AG04450 (cell line): Measurements from ENCODE around the gene CRYL1. TPM values are rescaled to one million over a fixed set of nuclear protein-coding genes. Genes with fewer than 3 reads are reported as not detected.

ENCODE experiments used
- CTCF ChIA-PET: fragments of 300-600, 350-600 bp; formaldehyde crosslinking; extraction: SDS; loops from one replicate; lab custom pipeline; 2022; ENCODE audit warnings: antibody characterized with exemption, inconsistent platforms; lab: Charles Lee
- POLR2A ChIA-PET: fragments of 350-600 bp; formaldehyde crosslinking; extraction: SDS; loops from one replicate; lab custom pipeline; 2021; ENCODE audit warnings: antibody characterized with exemption, inconsistent platforms; lab: Yijun Ruan, JAX
- DNase-seq: peaks from one replicate; pipeline ENCODE4 v3.0.0-alpha.2; 2011; ENCODE audit warnings: low read depth, low spot score
- H3K27ac ChIP-seq: one replicate; pipeline ENCODE4 v1.5.1; 2012; ENCODE audit warnings: low read depth, low read length, control low read depth
- H3K27me3 ChIP-seq: one replicate; pipeline ENCODE4 v1.6.0; 2012; ENCODE audit warnings: low read length; ENCODE audit not compliant: control insufficient read depth, insufficient read depth
- H3K4me3 ChIP-seq: 2 replicates; pipeline ENCODE4 v1.5.1; 2011; ENCODE audit warnings: mild to moderate bottlenecking, low read depth, low read length, control low read depth
- H3K9me3 ChIP-seq: 2 replicates; pipeline ENCODE4 v1.5.1; 2012; ENCODE audit warnings: low read length; ENCODE audit not compliant: control insufficient read depth, insufficient read depth
- polyA plus RNA-seq: library from polyadenylated mRNA; depleted of rRNA; stranded (reverse); fragments of >200 nt; gene quantifications from 2 replicates; pipeline ENCODE4 v1.2.3, GENCODE V29; 2011
- TF ChIP-seq, protein P1 (sequence below): IDR thresholded peaks from 2 replicates; pipeline ENCODE4 v1.5.1; 2011; ENCODE audit warnings: low read depth, low read length, control low read depth, inconsistent platforms

Gene CRYL1
- polyA plus RNA-seq, 1 experiment = 21.6 TPM

DNA sequence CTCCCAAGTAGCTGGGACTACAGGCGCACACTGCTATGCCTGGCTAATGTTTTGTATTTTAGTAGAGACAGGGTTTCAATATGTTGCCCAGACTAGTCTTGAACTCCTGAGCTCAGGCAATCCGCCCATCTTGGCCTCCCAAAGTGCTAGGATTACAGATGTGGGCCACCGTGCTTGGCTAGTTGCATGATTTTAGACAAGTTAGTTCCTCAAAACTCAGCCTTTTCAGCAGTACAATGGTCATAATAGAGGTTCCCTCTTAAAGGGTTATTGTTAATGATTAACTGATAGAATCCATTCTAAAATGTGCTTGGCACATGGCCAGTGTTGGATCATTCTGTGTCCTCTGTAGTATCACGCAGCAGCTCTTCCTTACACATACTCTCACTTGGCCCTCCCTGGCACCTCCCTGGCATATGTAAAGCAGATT lies 21.8 kb upstream of the CRYL1 start:
- DNase-seq = no peak
- TF ChIP-seq, protein P1, sequence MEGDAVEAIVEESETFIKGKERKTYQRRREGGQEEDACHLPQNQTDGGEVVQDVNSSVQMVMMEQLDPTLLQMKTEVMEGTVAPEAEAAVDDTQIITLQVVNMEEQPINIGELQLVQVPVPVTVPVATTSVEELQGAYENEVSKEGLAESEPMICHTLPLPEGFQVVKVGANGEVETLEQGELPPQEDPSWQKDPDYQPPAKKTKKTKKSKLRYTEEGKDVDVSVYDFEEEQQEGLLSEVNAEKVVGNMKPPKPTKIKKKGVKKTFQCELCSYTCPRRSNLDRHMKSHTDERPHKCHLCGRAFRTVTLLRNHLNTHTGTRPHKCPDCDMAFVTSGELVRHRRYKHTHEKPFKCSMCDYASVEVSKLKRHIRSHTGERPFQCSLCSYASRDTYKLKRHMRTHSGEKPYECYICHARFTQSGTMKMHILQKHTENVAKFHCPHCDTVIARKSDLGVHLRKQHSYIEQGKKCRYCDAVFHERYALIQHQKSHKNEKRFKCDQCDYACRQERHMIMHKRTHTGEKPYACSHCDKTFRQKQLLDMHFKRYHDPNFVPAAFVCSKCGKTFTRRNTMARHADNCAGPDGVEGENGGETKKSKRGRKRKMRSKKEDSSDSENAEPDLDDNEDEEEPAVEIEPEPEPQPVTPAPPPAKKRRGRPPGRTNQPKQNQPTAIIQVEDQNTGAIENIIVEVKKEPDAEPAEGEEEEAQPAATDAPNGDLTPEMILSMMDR = no peak
- Histone ChIP-seq H3K27me3 (no peaks in the 10 kb centered on the region), H3K4me3 (no peak overlapping the region), H3K9me3 (no peaks in the 10 kb centered on the region), H3K27ac (no peak overlapping the region)
- ChIA-PET CTCF (no interaction called here), POLR2A (no interaction called here)

DNA sequence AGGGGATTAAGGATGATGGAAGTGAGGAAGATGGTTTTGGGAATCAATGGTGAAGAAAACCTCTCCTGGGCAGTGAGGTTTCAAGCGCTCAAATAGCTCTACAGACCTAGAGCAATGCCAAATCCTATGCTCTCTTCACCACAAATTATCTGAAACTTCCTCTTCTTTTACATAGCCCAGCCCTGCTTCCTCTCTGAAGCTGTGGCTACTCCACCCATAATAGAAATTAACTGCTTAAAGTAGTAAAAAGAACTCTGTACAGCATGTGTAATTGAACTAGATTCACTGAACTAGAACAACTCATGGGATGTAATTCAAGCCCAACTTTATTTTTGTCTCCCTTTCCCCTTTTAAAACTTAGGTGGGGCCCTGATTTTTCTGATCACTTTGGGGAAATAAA lies 20.9 kb upstream of the CRYL1 start:
- ChIA-PET CTCF (no interaction called here), POLR2A (no interaction called here)
- H3K27me3 ChIP-seq = no peaks in the 10 kb centered on the region
- H3K9me3 ChIP-seq = no peaks in the 10 kb centered on the region
- H3K27ac ChIP-seq = no peak overlapping the region
- H3K4me3 ChIP-seq = no peak overlapping the region
- TF ChIP-seq, protein P1 = no peak
- no peak for DNase-seq

DNA sequence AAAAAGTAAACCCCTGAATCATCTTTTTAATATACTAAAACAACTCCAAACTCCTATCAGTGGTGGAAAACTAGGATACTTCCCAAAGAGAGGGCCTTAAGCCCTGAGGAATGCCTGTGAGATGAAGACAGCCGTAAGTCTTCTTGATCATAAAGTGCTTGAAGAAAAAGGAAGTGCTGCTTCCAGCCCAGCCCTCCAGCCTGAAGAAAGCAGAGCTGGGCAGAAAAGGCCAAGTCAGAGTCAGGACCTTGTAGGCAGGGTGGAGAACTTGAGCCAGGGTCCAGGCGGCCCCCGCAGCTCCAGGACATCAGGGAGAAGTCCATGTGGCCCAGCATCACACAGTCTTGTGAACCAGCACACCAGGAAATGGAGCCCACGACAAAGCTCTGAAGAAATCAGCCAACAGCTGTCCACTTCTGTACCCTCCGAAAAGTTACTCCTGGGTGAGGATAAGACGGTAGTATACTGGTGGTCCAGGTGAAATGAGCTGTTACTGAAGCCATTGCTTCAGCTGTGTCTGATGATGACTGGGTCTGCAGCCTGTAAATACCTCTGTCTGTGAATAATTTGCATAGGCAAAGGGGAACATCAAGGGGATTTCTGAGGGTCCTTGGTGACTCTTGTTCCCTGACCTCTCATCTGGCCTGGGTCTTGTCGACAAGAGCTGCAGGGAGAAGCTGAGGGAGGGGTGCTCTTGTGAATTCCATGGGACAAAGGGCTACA lies 18.7 kb upstream of the CRYL1 start:
- POLR2A ChIA-PET = no interaction called here
- CTCF ChIA-PET = no interaction called here
- TF ChIP-seq, protein P1 = no peak

DNA sequence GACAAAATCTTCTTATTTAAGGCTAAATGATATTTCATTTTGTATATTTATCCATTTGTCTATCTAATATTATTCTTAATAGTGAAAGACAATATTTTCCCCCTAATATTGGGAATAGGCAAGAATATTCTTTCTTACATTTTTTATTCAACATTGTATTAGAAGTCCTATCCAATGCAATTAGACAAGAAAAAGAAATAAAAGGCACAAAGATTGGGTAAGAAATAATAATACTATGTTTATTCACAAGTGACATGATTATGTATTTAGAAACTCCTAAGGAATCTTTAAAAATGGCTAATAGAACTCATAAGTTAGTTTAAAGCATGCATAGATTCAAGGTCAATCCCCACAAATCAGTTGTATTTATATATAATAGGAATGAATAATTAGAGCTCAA lies 11.3 kb upstream of the CRYL1 start:
- Histone ChIP-seq H3K27me3 (no peaks in the 10 kb centered on the region), H3K9me3 (no peaks in the 10 kb centered on the region), H3K4me3 (no peak overlapping the region), H3K27ac (no peak overlapping the region)
- TF ChIP-seq, protein P1 = no peak
- CTCF ChIA-PET = no interaction called here
- no peak for DNase-seq
- POLR2A ChIA-PET = no interaction called here

More for the DNA sequence above, 18.7 kb upstream of the CRYL1 start:
- no peak overlapping the region for H3K4me3 ChIP-seq
- H3K9me3 ChIP-seq = no peaks in the 10 kb centered on the region
- H3K27me3 ChIP-seq = no peaks in the 10 kb centered on the region
- DNase-seq = no peak
- H3K27ac ChIP-seq = no peak overlapping the region

DNA sequence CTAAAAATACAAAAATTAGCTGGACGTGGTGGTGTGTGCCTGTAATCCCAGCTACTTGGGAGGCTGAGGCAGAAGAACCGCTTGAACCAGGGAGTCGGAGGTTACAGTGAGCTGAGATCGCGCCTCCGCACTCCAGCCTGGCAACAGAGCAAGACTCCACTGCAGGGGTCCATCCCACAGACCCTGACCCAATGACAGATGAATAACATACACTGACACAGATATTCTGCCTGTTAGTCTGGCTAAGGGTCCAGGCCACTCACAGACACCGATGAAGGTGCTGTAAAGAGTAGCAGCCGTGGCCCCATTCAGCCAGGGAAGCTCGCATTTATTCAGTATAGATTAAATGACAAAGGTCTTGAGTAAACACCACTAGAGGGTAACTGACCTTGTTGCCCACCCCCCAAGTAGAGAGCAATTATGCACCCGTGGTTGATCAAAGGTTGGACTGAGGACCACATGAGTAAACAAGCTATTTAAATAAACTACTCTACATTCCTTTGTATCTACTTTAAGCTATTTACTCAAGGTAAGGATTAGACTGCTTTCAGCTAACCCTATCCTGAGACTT lies 8.5 kb upstream of the CRYL1 start:
- no peak for DNase-seq
- Histone ChIP-seq H3K4me3 (no peak overlapping the region), H3K27ac (no peak overlapping the region), H3K9me3 (no peaks in the 10 kb centered on the region), H3K27me3 (no peaks in the 10 kb centered on the region)
- CTCF ChIA-PET = interaction anchor here (0.6 to 0.7 kb wide), 3 partner anchors 22 to 178 kb away, joined by 3 to 15 read pairs (median 7); no protein-coding TSS in a partner anchor
- TF ChIP-seq, protein P1 = no peak
- POLR2A ChIA-PET = no interaction called here
